ENCODE measurements around the gene LARP4.
"Not testable (repeated sequence)": the region's sequence is repeated elsewhere in the genome, so short reads cannot be mapped to it uniquely, and the experiment has no call there.

LARP4 gene

GRCh38 chr12:50419112-50419909, 18.6 kb downstream of the LARP4 start:
- no peak for DNase-seq (ENCODE audit: low read depth)
- H3K4me3 ChIP-seq (ENCODE audit: low read length), result no peak overlapping the region
- TF ChIP-seq CTCF (conservative IDR thresholded peaks at IDR 0.05; ENCODE audit: low read length), result no peak

GRCh38 chr12:50422855-50423254, 22.2 kb downstream of the LARP4 start:
- not testable (repeated sequence) for DNase-seq (ENCODE audit: low read depth); H3K4me3 ChIP-seq (ENCODE audit: low read length)

GRCh38 chr12:50423342-50423741, 22.7 kb downstream of the LARP4 start:
- not testable (repeated sequence) for H3K4me3 ChIP-seq (ENCODE audit: low read length); DNase-seq (ENCODE audit: low read depth)

GRCh38 chr12:50425589-50426258, 25.0 kb downstream of the LARP4 start:
- no peak overlapping the region for H3K4me3 ChIP-seq (ENCODE audit: low read length)
- no peak for DNase-seq (ENCODE audit: low read depth)

GRCh38 chr12:50431656-50432055, 31.0 kb downstream of the LARP4 start:
- DNase-seq (ENCODE audit: low read depth); H3K4me3 ChIP-seq (ENCODE audit: low read length): not testable (repeated sequence)

More at GRCh38 chr12:50425589-50426258, 25.0 kb downstream of the LARP4 start:
- no peak for TF ChIP-seq CTCF (conservative IDR thresholded peaks at IDR 0.05; ENCODE audit: low read length)

- H3K4me3 ChIP-seq (ENCODE audit: low read length), result no peak overlapping the region
- no peak for TF ChIP-seq CTCF (conservative IDR thresholded peaks at IDR 0.05; ENCODE audit: low read length)
- DNase-seq (ENCODE audit: low read depth), result no peak
Observed at GRCh38 chr12:50440288-50440687, 39.6 kb downstream of the LARP4 start.

- H3K4me3 ChIP-seq (ENCODE audit: low read length), result no peak overlapping the region
- no peak for TF ChIP-seq CTCF (conservative IDR thresholded peaks at IDR 0.05; ENCODE audit: low read length)
Observed at GRCh38 chr12:50441763-50442162, 41.1 kb downstream of the LARP4 start.

GRCh38 chr12:50442178-50442908, 41.7 kb downstream of the LARP4 start:
- no peak overlapping the region for H3K4me3 ChIP-seq (ENCODE audit: low read length)
- no peak for DNase-seq (ENCODE audit: low read depth)
- TF ChIP-seq CTCF (conservative IDR thresholded peaks at IDR 0.05; ENCODE audit: low read length), result no peak

More at GRCh38 chr12:50441763-50442162, 41.1 kb downstream of the LARP4 start:
- DNase-seq (ENCODE audit: low read depth), result no peak

GRCh38 chr12:50449671-50450070, 49.0 kb downstream of the LARP4 start:
- DNase-seq (ENCODE audit: low read depth); H3K4me3 ChIP-seq (ENCODE audit: low read length): not testable (repeated sequence)
